PC-9 (cell line): Measurements from ENCODE around the gene SNX13. TPM values are rescaled to one million over a fixed set of nuclear protein-coding genes. Genes with fewer than 3 reads are reported as not detected.

ENCODE experiments used
- BruUV-seq: library from RNA; stranded (reverse); fragments of 400-500 nt; replicated peaks from 2 replicates; lab custom pipeline; 2021; lab: Mats Ljungman, UMichigan
- CTCF ChIA-PET: fragments of 300-600 bp; sonication (Branson Sonifier 250); formaldehyde crosslinking; loops from one replicate; lab custom pipeline; 2022; ENCODE audit warnings: antibody characterized with exemption; lab: Charles Lee
- POLR2A ChIA-PET: fragments of 300-600 bp; sonication (Branson Sonifier 250); formaldehyde crosslinking; loops from one replicate; lab custom pipeline; 2022; ENCODE audit warnings: antibody characterized with exemption; ENCODE audit not compliant: unreplicated experiment; lab: Charles Lee
- DNase-seq, 2 experiments: peaks; one replicate each; pipeline versions ENCODE4 v3.0.0 to v3.0.0-alpha.2; 2015 to 2022; ENCODE audit warnings: mixed read lengths in 1 of 2
- H2AFZ ChIP-seq: fragments of 200-600 bp; sonication (generic); 2 replicates; pipeline ENCODE4 v1.8.1; 2017; ENCODE audit warnings: antibody characterized with exemption
- H3F3A ChIP-seq: fragments of 200-600 bp; sonication (generic); 2 replicates; pipeline ENCODE4 v1.8.1; 2017; ENCODE audit warnings: antibody characterized with exemption, mild to moderate bottlenecking, low read depth; ENCODE audit not compliant: insufficient read depth
- H3K27ac ChIP-seq: fragments of 200-600 bp; sonication (generic); 2 replicates; pipeline ENCODE4 v1.6.1; 2016; ENCODE audit warnings: mixed run types
- H3K27me3 ChIP-seq: fragments of 200-600 bp; sonication (generic); 2 replicates; pipeline ENCODE4 v1.6.1; 2016; ENCODE audit warnings: low read depth, mixed run types; ENCODE audit not compliant: insufficient read depth
- H3K36me3 ChIP-seq: fragments of 200-600 bp; sonication (generic); 2 replicates; pipeline ENCODE4 v1.6.1; 2016; ENCODE audit warnings: low read depth, mixed run types
- H3K4me1 ChIP-seq: fragments of 200-600 bp; sonication (generic); replicated peaks from 2 replicates; pipeline ENCODE4 v1.6.1; 2016; ENCODE audit warnings: mixed run types; ENCODE audit not compliant: insufficient read depth
- H3K4me2 ChIP-seq: fragments of 200-600 bp; sonication (generic); 2 replicates; pipeline ENCODE4 v1.6.1; 2017; ENCODE audit warnings: mixed run types
- H3K4me3 ChIP-seq: fragments of 200-600 bp; sonication (generic); 2 replicates; pipeline ENCODE4 v1.6.1; 2016; ENCODE audit warnings: mixed run types
- H3K79me2 ChIP-seq: fragments of 200-600 bp; sonication (generic); 2 replicates; pipeline ENCODE4 v1.6.1; 2017; ENCODE audit warnings: low read depth, mixed run types
- H3K9me2 ChIP-seq: fragments of 200-600 bp; sonication (generic); 2 replicates; pipeline ENCODE4 v1.8.1; 2017; ENCODE audit warnings: mild to moderate bottlenecking; ENCODE audit not compliant: insufficient read depth
- H3K9me3 ChIP-seq: fragments of 200-600 bp; sonication (generic); 2 replicates; pipeline ENCODE4 v1.8.1; 2016; ENCODE audit warnings: low read depth; ENCODE audit not compliant: insufficient read depth
- H4K20me1 ChIP-seq: fragments of 200-600 bp; sonication (generic); 2 replicates; pipeline ENCODE4 v1.8.1; 2017; ENCODE audit not compliant: insufficient read depth
- CTCF ChIP-seq: fragments of 200-600 bp; sonication (generic); conservative IDR thresholded peaks from 2 replicates; pipeline ENCODE4 v1.6.1; 2017; ENCODE audit warnings: mixed run types, antibody characterized with exemption, mild to moderate bottlenecking, moderate library complexity
- EZH2 ChIP-seq: fragments of 200-600 bp; sonication (generic); IDR thresholded peaks from 2 replicates; pipeline ENCODE4 v1.8.0; 2017; ENCODE audit warnings: antibody characterized with exemption, low read depth
- intact Hi-C: fragments of 100-400 bp; cut with micrococcal nuclease; formaldehyde crosslinking; loops from one replicate; pipeline ENCODE4 v1.10.0; 2022; ENCODE audit not compliant: unreplicated experiment
- total RNA-seq: library from RNA; stranded (reverse); gene quantifications from 2 replicates; pipeline ENCODE4 v1.2.3, GENCODE V29; 2021

SNX13 gene
- total RNA-seq, 1 experiment from 2014 or later = 56.3 TPM

GRCh38 chr7:17944720-17945119 lies 4.4 kb upstream of the SNX13 start:
- H4K20me1 ChIP-seq = no peaks in the 10 kb centered on the region
- BruUV-seq = no TSS peak
- no peaks in the 10 kb centered on the region for H3K36me3 ChIP-seq
- H3K27ac ChIP-seq = no peak overlapping the region
- no peak overlapping the region for H3K4me2 ChIP-seq
- ChIA-PET CTCF (no interaction called here), POLR2A (no interaction called here)
- peak; percentile 46 for TF ChIP-seq CTCF
- TF ChIP-seq EZH2 = no peak
- no peak overlapping the region for H2AFZ ChIP-seq
- no peaks in the 10 kb centered on the region for H3K9me2 ChIP-seq
- intact Hi-C loops = loop anchor here (10.0 kb wide), 2 partner anchors 170 to 240 kb away; no protein-coding TSS in a partner anchor
- H3K9me3 ChIP-seq = no peaks in the 10 kb centered on the region
- no peak overlapping the region for H3K4me3 ChIP-seq
- H3K79me2 ChIP-seq = peaks cover 14% of the 10 kb centered on the region
- H3K27me3 ChIP-seq = no peaks in the 10 kb centered on the region
- peaks cover 28% of the 10 kb centered on the region for H3F3A ChIP-seq
- peak in 1 of 2 experiments; percentile 12 for DNase-seq
- peaks cover 47% of the 10 kb centered on the region for H3K4me1 ChIP-seq

- H3K4me2 ChIP-seq = no peak overlapping the region; the same call in 1 of the 2 replicates
- TF ChIP-seq EZH2 (no peak), CTCF (no peak)
- H3K36me3 ChIP-seq = no peaks in the 10 kb centered on the region
- peaks cover 41% of the 10 kb centered on the region for H3K4me1 ChIP-seq
- no peaks in the 10 kb centered on the region for H3K27me3 ChIP-seq
- intact Hi-C loops = loop anchor here (10.0 kb wide), 2 partner anchors 168 to 238 kb away; no protein-coding TSS in a partner anchor
- POLR2A ChIA-PET = no interaction called here
- H3K27ac ChIP-seq = no peak overlapping the region
- no TSS peak for BruUV-seq
- H3K9me2 ChIP-seq = no peaks in the 10 kb centered on the region
- CTCF ChIA-PET = interaction anchor here (0.6 to 0.7 kb wide), 2 partner anchors 32 to 144 kb away, joined by 3 to 4 read pairs; no protein-coding TSS in a partner anchor
- H3K79me2 ChIP-seq = peaks cover 31% of the 10 kb centered on the region
- no peak overlapping the region for H3K4me3 ChIP-seq
- H4K20me1 ChIP-seq = no peaks in the 10 kb centered on the region
- H3F3A ChIP-seq = peaks cover 22% of the 10 kb centered on the region; the same call in 1 of the 2 replicates
- DNase-seq = peak in 1 of 2 experiments; percentile 20
- H3K9me3 ChIP-seq = no peaks in the 10 kb centered on the region
- no peak overlapping the region for H2AFZ ChIP-seq
These were observed 2.7 kb upstream of the SNX13 start for GRCh38 chr7:17943006-17943405.

GRCh38 chr7:17942231-17942630 lies 1.9 kb upstream of the SNX13 start:
- ChIA-PET POLR2A (no interaction called here), CTCF (interaction anchor here (0.6 to 0.7 kb wide), 3 partner anchors 22 to 145 kb away, joined by 3 to 4 read pairs (median 3); no protein-coding TSS in a partner anchor)
- peak overlapping the region; percentile 76 for H3K4me2 ChIP-seq
- intact Hi-C loops = loop anchor here (10.0 kb wide), 2 partner anchors 167 to 237 kb away; no protein-coding TSS in a partner anchor
- H3K36me3 ChIP-seq = no peaks in the 10 kb centered on the region
- peaks cover 41% of the 10 kb centered on the region for H3K4me1 ChIP-seq
- H3K27me3 ChIP-seq = no peaks in the 10 kb centered on the region
- no peak overlapping the region for H2AFZ ChIP-seq
- DNase-seq = peak; percentile 38 to 88
- peaks cover 18% of the 10 kb centered on the region; the same call in 1 of the 2 replicates for H3F3A ChIP-seq
- no peaks in the 10 kb centered on the region for H3K9me2 ChIP-seq
- no peaks in the 10 kb centered on the region for H3K9me3 ChIP-seq
- BruUV-seq = no TSS peak
- H3K27ac ChIP-seq = 0 out of 2 replicates have a peak overlapping the region, but pooled peaks have one; percentile 28
- TF ChIP-seq EZH2 (no peak), CTCF (no peak)
- no peaks in the 10 kb centered on the region for H4K20me1 ChIP-seq
- H3K4me3 ChIP-seq = peak overlapping the region; percentile 81; the same call in 1 of the 2 replicates
- H3K79me2 ChIP-seq = peaks cover 39% of the 10 kb centered on the region
